Esophagus squamous epithelium (tissue), 5 donors: ENCODE results near the gene THAP4. TPM values are rescaled to one million over a fixed set of nuclear protein-coding genes. Genes with fewer than 3 reads are reported as not detected.
"Not testable (repeated sequence)": the region's sequence is repeated elsewhere in the genome, so short reads cannot be mapped to it uniquely, and the experiment has no call there.

ENCODE experiments used
- DNase-seq: peaks from one replicate; lab custom pipeline; 2025; lab: John Stamatoyannopoulos, UW
- H3K27ac ChIP-seq, 4 donors: fragments of 200-600 bp; sonication (generic); one replicate each; pipeline ENCODE4 v1.5.1; 2016 to 2019; ENCODE audit warnings: mild to moderate bottlenecking in 1 of 4
- H3K27me3 ChIP-seq, 4 donors: fragments of 200-600 bp; sonication (generic); 1 replicate in 3 of 4; 2 replicates in 1 of 4; pipeline versions ENCODE4 v1.5.1 to v1.6.0; 2017 to 2021; ENCODE audit warnings: antibody characterized with exemption in 1 of 4
- H3K36me3 ChIP-seq, 3 donors: fragments of 200-600 bp; sonication (generic); one replicate each; pipeline ENCODE4 v1.5.1; 2016 to 2019
- H3K4me1 ChIP-seq, 3 donors: fragments of 200-600 bp; sonication (generic); one replicate each; pipeline ENCODE4 v1.5.1; 2017 to 2019
- H3K4me3 ChIP-seq, 4 donors: fragments of 200-600 bp; sonication (generic); 1 replicate in 3 of 4; 2 replicates in 1 of 4; pipeline ENCODE4 v1.5.1; 2016 to 2019; ENCODE audit warnings: mild to moderate bottlenecking in 2 of 4, moderate library complexity in 1 of 4
- H3K9me3 ChIP-seq, 3 donors: fragments of 200-600 bp; sonication (generic); one replicate each; pipeline ENCODE4 v1.5.1; 2016 to 2019
- POLR2A ChIP-seq, 4 donors: fragments of 450-650 bp; IDR thresholded peaks; one replicate each; pipeline ENCODE4 v1.6.1; 2017; ENCODE audit warnings: antibody characterized with exemption in 4 of 4, mild to moderate bottlenecking in 4 of 4, moderate library complexity in 3 of 4
- WGBS, 2 donors: methylation state at CpG; one replicate each; pipeline ENCODE4 v1.1.5; 2018; 5-methylcytosine and 5-hydroxymethylcytosine counted together
- intact Hi-C: fragments of 100-400 bp; cut with DNase I; formaldehyde crosslinking; loops from one replicate; pipeline ENCODE4 v1.15.0; 2022
- total RNA-seq, 4 donors: library from RNA; depleted of rRNA; stranded (reverse); fragments of >200 nt; gene quantifications; one replicate each; pipeline ENCODE4 v1.1.0, GENCODE V29; 2016
- TF ChIP-seq, protein P1 (sequence below), 6 experiments: fragments of 450-650 bp in 4 of 6; fragments of 200-600 bp in 2 of 6; sonication (generic) in 2 of 6; IDR thresholded peaks; one replicate each; pipeline ENCODE4 v1.5.1; 2016 to 2019; ENCODE audit warnings: antibody characterized with exemption in 6 of 6, mild to moderate bottlenecking in 4 of 6, moderate library complexity in 4 of 6
- donor health status: DM: yes; HTN: yes; CAD: no.

THAP4 gene
- total RNA-seq, 4 donors from 2014 or later, result 40.7 to 53.2 (median 46.4) TPM

GRCh38 chr2:241571821-241572620, 64.9 kb downstream of the THAP4 start:
- intact Hi-C loops, result no loop called here
- Histone ChIP-seq H3K4me1 (peaks cover 0 to 18% (median 0%) of the 10 kb centered on the region in 3 donors), H3K36me3 (peaks cover 0 to 61% (median 11%) of the 10 kb centered on the region in 3 donors), H3K9me3 (no peaks in the 10 kb centered on the region), H3K4me3 (no peak overlapping the region), H3K27ac (no peak overlapping the region), H3K27me3 (no peaks in the 10 kb centered on the region)
- no peak for TF ChIP-seq POLR2A (IDR thresholded peaks at IDR 0.05)
- TF ChIP-seq, protein P1, sequence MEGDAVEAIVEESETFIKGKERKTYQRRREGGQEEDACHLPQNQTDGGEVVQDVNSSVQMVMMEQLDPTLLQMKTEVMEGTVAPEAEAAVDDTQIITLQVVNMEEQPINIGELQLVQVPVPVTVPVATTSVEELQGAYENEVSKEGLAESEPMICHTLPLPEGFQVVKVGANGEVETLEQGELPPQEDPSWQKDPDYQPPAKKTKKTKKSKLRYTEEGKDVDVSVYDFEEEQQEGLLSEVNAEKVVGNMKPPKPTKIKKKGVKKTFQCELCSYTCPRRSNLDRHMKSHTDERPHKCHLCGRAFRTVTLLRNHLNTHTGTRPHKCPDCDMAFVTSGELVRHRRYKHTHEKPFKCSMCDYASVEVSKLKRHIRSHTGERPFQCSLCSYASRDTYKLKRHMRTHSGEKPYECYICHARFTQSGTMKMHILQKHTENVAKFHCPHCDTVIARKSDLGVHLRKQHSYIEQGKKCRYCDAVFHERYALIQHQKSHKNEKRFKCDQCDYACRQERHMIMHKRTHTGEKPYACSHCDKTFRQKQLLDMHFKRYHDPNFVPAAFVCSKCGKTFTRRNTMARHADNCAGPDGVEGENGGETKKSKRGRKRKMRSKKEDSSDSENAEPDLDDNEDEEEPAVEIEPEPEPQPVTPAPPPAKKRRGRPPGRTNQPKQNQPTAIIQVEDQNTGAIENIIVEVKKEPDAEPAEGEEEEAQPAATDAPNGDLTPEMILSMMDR (IDR thresholded peaks at IDR 0.05), result no peak
- DNase-seq, result no peak
- 80 to 88% methylated on average over 7 to 15 of the region's 27 CpGs for WGBS, 2 donors

DNA sequence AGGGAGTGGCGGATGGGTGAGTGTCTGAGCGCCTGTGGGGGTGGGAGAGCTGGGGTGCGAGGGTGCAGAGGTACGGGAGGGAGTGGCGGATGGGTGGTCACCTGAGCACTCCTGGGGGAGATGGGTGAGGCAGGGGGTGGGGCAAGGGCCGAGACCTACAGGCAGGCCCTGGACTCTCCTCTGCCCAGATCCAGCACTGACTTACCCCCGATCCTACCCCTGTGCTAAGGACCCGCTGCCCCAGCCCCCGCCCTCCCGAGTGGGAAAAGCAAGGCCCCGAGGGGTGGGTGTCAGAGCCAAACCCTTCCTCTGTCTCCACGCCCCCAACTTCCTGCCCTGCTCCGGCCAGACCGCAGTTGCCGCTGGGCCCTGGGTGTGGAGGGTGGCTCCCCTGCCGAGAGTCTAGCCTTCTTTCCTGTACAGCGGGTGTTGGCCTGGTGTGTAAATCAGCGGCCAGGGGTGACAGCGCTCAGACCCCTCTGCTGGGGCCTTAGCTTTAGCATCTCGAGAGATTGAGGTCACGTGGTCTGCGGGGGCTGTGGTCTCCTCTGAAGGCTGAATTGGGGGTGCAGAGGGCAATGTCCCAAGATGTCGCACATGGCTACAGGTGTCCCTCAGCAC, 65.9 kb downstream of the THAP4 start:
- no peak overlapping the region for H3K4me3 ChIP-seq
- peaks cover 0 to 18% (median 0%) of the 10 kb centered on the region in 3 donors for H3K4me1 ChIP-seq
- peaks cover 0 to 68% (median 11%) of the 10 kb centered on the region in 3 donors for H3K36me3 ChIP-seq
- no CpG with 5 or more reads among the region's 23 CpGs for WGBS, 2 donors
- DNase-seq, result no peak
- H3K9me3 ChIP-seq, result no peaks in the 10 kb centered on the region
- TF ChIP-seq, protein P1 (IDR thresholded peaks at IDR 0.05), result no peak
- TF ChIP-seq POLR2A (IDR thresholded peaks at IDR 0.05), result no peak
- intact Hi-C loops, result no loop called here
- no peak overlapping the region for H3K27ac ChIP-seq
- H3K27me3 ChIP-seq, result no peaks in the 10 kb centered on the region

DNA sequence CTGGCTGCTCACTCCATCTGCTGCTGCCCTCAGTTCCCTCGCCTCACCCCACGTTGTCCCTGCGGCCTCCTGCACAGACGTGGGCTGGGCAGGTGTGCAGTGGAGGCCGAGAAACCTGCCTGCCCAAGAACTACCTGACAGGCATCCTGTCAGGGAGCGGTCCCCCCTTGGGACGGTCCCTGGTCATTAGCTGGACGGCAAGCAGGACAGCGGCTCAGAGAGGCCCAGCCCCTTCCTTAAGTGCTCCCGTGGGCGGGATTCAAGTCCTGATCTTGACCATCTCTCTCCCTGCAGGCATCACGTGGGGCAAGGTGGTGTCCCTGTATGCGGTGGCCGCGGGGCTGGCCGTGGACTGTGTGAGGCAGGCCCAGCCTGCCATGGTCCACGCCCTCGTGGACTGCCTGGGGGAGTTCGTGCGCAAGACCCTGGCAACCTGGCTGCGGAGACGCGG, 67.1 kb downstream of the THAP4 start:
- no peak for DNase-seq
- intact Hi-C loops, result no loop called here
- no peaks in the 10 kb centered on the region for H3K27me3 ChIP-seq

DNA sequence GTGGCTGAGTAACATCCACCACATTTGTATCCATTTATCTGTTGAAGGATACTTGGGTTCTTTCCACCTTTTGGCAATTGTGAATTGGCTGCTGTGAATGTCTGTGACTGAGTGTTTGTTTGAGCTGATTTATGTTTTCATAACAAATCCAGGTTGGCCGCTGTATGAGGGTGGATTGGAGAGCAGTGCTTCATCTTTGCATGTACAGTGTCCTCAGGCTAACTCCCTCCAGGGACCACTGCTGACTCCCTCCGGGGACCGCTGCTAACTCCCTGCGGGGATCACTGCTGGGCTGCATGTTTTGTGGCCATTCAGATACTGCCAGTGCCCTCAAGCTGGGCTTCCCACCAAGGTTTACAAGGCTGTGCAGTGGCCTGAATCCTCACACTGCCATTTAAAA, 68.2 kb downstream of the THAP4 start:
- TF ChIP-seq, protein P1 (IDR thresholded peaks at IDR 0.05), result no peak
- TF ChIP-seq POLR2A (IDR thresholded peaks at IDR 0.05), result no peak
- Histone ChIP-seq H3K4me1 (peaks cover 8 to 35% (median 12%) of the 10 kb centered on the region in 3 donors), H3K4me3 (no peak overlapping the region), H3K36me3 (peaks cover 0 to 67% (median 11%) of the 10 kb centered on the region in 3 donors), H3K9me3 (no peaks in the 10 kb centered on the region), H3K27ac (peak overlapping the region in 2 of 4 donors; percentile 14 to 25), H3K27me3 (no peaks in the 10 kb centered on the region)
- WGBS, 2 donors, result 40 to 45% methylated on average over 1 to 4 of the region's 4 CpGs
- no peak for DNase-seq
- intact Hi-C loops, result no loop called here

More for the DNA sequence above, 67.1 kb downstream of the THAP4 start:
- H3K36me3 ChIP-seq, result peaks cover 0 to 68% (median 11%) of the 10 kb centered on the region in 3 donors
- no peak overlapping the region for H3K27ac ChIP-seq
- H3K4me3 ChIP-seq, result no peak overlapping the region
- 93% methylated on average over 3 of the region's 23 CpGs; no CpG with 5 or more reads in 1 of the 2 donors for WGBS, 2 donors
- no peaks in the 10 kb centered on the region for H3K9me3 ChIP-seq
- TF ChIP-seq POLR2A (IDR thresholded peaks at IDR 0.05), result no peak
- TF ChIP-seq, protein P1 (IDR thresholded peaks at IDR 0.05), result no peak
- peaks cover under 1 to 24% (median 1%) of the 10 kb centered on the region in 3 donors for H3K4me1 ChIP-seq

DNA sequence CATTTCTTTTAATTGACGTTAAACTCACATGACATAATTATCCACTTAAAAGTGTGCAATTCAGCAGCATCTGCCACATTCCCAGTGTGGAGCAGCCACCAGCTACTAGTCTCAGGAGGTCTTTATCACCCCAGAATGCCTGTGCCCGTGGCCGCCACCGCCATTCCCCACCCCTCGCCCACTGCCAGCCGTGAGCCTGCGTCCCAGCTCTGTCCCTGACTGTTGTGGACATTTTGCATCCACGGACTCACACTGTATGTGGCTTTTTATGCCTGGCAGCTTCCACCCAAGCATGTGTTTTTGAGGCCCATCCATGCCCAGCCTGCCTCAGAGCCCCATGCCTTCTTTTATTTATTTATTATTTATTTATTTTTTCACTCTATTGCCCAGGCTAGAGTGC, 69.2 kb downstream of the THAP4 start:
- intact Hi-C loops, result no loop called here
- no peak for DNase-seq
- WGBS, 2 donors, result 79 to 88% methylated on average over 8 of the region's 8 CpGs

DNA sequence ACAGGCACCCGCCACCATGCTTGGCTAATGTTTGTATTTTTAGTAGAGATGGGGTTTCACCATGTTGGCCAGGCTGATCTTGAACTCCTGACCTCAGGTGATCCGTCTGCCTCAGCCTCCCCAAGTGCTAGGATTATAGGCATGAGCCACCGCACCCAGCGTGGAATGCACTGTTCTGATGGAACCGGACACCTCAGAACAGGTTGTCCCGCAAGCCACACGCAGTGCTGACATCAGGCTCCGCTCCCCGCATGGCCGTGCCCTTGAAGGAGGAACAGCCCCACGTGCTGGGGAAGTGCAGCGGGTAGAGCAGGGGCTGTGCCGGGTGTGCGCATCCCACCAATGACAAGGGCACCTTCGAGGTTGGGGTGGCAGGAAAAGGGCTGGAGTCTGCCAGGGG, 69.7 kb downstream of the THAP4 start:
- DNase-seq, H3K9me3 ChIP-seq, H3K27me3 ChIP-seq, H3K4me3 ChIP-seq, intact Hi-C loops, H3K27ac ChIP-seq: not testable (repeated sequence)
- 88 to 100% methylated on average over 1 to 4 of the region's 15 CpGs for WGBS, 2 donors
- Histone ChIP-seq H3K4me1 (peaks cover 19 to 50% (median 27%) of the 10 kb centered on the region in 3 donors), H3K36me3 (peaks cover 0 to 66% (median 6%) of the 10 kb centered on the region in 3 donors)

More for the DNA sequence above, 69.2 kb downstream of the THAP4 start:
- TF ChIP-seq, protein P1 (IDR thresholded peaks at IDR 0.05), result no peak
- no peak for TF ChIP-seq POLR2A (IDR thresholded peaks at IDR 0.05)
- Histone ChIP-seq H3K27ac (peak overlapping the region in 1 of 4 donors; percentile 25), H3K4me3 (no peak overlapping the region), H3K36me3 (peaks cover 0 to 67% (median 7%) of the 10 kb centered on the region in 3 donors), H3K4me1 (peaks cover 13 to 45% (median 22%) of the 10 kb centered on the region in 3 donors), H3K9me3 (no peaks in the 10 kb centered on the region), H3K27me3 (no peaks in the 10 kb centered on the region)
